OCI-LY3 (cell line): ENCODE results near the gene FCHSD1.

ENCODE experiments used
- H2AFZ ChIP-seq: fragments of 200-600, 300-600 bp; shearing (Covaris generic); 2 replicates; pipeline ENCODE4 v1.6.0; 2014; ENCODE audit warnings: antibody characterized with exemption, low read depth, low read length
- H3K27ac ChIP-seq: fragments of 200-600, 300-600 bp; sonication (generic); 2 replicates; pipeline ENCODE4 v1.5.1; 2014; ENCODE audit warnings: mild to moderate bottlenecking, low read length, moderate library complexity, mixed read lengths
- H3K27me3 ChIP-seq: fragments of 200-600, 300-600 bp; sonication (generic); 2 replicates; pipeline ENCODE4 v1.6.1; 2014; ENCODE audit warnings: low read depth, low read length, mixed read lengths
- H3K36me3 ChIP-seq: fragments of 200-600, 300-600 bp; sonication (generic); replicated peaks from 2 replicates; pipeline ENCODE3; 2014; ENCODE audit warnings: low read depth, low read length, mixed read lengths
- H3K4me1 ChIP-seq: fragments of 300-600, 200-600 bp; sonication (generic); 2 replicates; pipeline ENCODE4 v1.6.1; 2014; ENCODE audit warnings: low read length, mixed read lengths
- H3K4me2 ChIP-seq: fragments of 200-600, 300-600 bp; sonication (generic); 2 replicates; pipeline ENCODE4 v1.6.1; 2014; ENCODE audit warnings: low read length, mixed read lengths
- H3K4me3 ChIP-seq: fragments of 300-600, 200-600 bp; sonication (generic); 2 replicates; pipeline ENCODE4 v1.5.1; 2014; ENCODE audit warnings: antibody characterized with exemption, mild to moderate bottlenecking, low read length, moderate library complexity
- H3K79me2 ChIP-seq: fragments of 300-600, 200-600 bp; shearing (Covaris generic); 2 replicates; pipeline ENCODE4 v1.6.1; 2014; ENCODE audit warnings: mild to moderate bottlenecking, low read length, mixed read lengths
- H3K9ac ChIP-seq: fragments of 300-600, 200-600 bp; shearing (Covaris generic); 2 replicates; pipeline ENCODE4 v1.6.0; 2014; ENCODE audit warnings: mild to moderate bottlenecking, low read length, moderate library complexity
- H3K9me3 ChIP-seq: fragments of 200-600, 300-600 bp; shearing (Covaris generic); 2 replicates; pipeline ENCODE4 v1.6.1; 2014; ENCODE audit warnings: low read length, mixed read lengths; ENCODE audit not compliant: insufficient read depth
- H4K20me1 ChIP-seq: fragments of 200-600, 300-600 bp; sonication (generic); 2 replicates; pipeline ENCODE4 v1.6.1; 2016; ENCODE audit warnings: low read length, mixed read lengths; ENCODE audit not compliant: insufficient read depth
- EZH2phosphoT487 ChIP-seq: fragments of 200-600 bp; shearing (Covaris generic); IDR thresholded peaks from 2 replicates; pipeline ENCODE4 v1.6.1; 2018; ENCODE audit warnings: antibody characterized with exemption, mixed run types, low read depth
- TF ChIP-seq, protein P1 (sequence below): fragments of 200-600, 300-600 bp; sonication (generic); IDR thresholded peaks from 2 replicates; pipeline ENCODE4 v1.5.1; 2014; ENCODE audit warnings: antibody characterized with exemption, low read length, low read depth

FCHSD1 gene

DNA sequence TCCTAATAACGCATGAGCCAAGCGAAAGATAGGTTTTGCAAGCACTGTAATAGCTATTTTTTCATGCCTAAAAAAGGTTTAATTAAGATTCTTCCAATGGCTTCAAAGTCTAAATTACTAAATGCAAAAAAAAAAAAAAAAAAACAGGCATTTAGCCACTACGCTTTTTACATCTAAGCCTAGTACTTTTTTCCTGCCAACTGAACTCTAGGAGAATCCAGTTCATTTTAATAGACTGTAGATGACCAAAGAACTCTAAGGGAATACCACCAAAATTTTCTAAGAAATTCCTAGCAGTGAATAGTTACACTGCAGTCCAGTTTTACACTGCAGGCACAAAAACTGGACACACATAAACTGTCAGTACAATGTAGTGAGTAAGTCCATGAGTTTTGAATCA lies 42.2 kb downstream of the FCHSD1 start:
- no peaks in the 10 kb centered on the region for H3K9me3 ChIP-seq
- H3K36me3 ChIP-seq, result peaks cover 3% of the 10 kb centered on the region
- no peak overlapping the region for H3K9ac ChIP-seq
- H3K27ac ChIP-seq, result no peak overlapping the region
- H3K4me1 ChIP-seq, result peaks cover 26% of the 10 kb centered on the region
- no peak overlapping the region for H2AFZ ChIP-seq
- H3K4me3 ChIP-seq, result no peak overlapping the region
- H4K20me1 ChIP-seq, result peaks cover 6% of the 10 kb centered on the region; the same call in 1 of the 2 replicates
- no peaks in the 10 kb centered on the region for H3K27me3 ChIP-seq
- no peak overlapping the region for H3K4me2 ChIP-seq
- H3K79me2 ChIP-seq, result peaks cover 79% of the 10 kb centered on the region
- TF ChIP-seq, protein P1, sequence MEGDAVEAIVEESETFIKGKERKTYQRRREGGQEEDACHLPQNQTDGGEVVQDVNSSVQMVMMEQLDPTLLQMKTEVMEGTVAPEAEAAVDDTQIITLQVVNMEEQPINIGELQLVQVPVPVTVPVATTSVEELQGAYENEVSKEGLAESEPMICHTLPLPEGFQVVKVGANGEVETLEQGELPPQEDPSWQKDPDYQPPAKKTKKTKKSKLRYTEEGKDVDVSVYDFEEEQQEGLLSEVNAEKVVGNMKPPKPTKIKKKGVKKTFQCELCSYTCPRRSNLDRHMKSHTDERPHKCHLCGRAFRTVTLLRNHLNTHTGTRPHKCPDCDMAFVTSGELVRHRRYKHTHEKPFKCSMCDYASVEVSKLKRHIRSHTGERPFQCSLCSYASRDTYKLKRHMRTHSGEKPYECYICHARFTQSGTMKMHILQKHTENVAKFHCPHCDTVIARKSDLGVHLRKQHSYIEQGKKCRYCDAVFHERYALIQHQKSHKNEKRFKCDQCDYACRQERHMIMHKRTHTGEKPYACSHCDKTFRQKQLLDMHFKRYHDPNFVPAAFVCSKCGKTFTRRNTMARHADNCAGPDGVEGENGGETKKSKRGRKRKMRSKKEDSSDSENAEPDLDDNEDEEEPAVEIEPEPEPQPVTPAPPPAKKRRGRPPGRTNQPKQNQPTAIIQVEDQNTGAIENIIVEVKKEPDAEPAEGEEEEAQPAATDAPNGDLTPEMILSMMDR, result no peak
- no peak for TF ChIP-seq EZH2phosphoT487

DNA sequence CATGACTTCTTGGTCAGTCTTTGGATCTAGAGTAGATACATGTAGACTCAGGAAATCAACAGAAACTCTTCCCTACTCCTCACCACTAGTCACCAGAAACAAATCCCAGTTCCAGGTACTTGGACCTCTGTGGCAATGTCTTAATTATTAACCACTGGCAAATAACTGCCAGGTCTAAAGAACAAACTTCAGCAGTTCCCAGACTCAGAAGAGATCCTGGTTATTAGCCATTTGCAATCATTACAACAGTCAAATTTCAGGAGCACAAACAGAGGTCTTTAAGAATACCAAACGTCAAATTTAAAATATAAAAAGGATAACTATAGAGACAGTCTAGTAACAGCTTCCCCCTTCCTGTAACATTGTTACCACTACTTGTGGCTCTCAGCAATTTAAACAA lies 42.7 kb downstream of the FCHSD1 start:
- peaks cover 3% of the 10 kb centered on the region for H3K36me3 ChIP-seq
- H3K27me3 ChIP-seq, result no peaks in the 10 kb centered on the region
- no peak for TF ChIP-seq EZH2phosphoT487
- TF ChIP-seq, protein P1, result no peak
- no peak overlapping the region for H3K9ac ChIP-seq
- no peak overlapping the region for H3K4me2 ChIP-seq
- H3K4me1 ChIP-seq, result peaks cover 26% of the 10 kb centered on the region
- peaks cover 6% of the 10 kb centered on the region; the same call in 1 of the 2 replicates for H4K20me1 ChIP-seq
- H3K9me3 ChIP-seq, result no peaks in the 10 kb centered on the region
- peaks cover 81% of the 10 kb centered on the region for H3K79me2 ChIP-seq
- H3K4me3 ChIP-seq, result no peak overlapping the region
- H2AFZ ChIP-seq, result no peak overlapping the region
- no peak overlapping the region for H3K27ac ChIP-seq

DNA sequence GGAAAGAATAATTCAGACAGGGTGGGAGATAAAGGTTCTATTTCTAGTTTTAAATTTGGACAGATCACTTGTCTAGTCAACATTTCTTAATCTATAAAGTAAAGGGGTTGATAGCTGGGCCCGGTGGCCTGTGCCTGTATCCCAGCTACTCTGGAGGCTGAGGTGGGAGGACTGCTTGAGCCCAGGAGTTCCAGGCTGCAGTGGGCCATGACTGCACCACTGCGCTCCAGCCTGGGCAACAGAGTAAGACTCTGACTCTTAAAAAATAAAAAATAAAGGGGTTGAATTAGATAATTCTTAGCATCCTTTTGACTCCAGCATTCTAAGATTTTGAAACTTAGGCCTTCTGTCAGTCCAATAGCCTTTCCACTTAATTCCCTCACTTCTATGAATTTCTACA lies 43.2 kb downstream of the FCHSD1 start:
- H3K4me1 ChIP-seq, result peaks cover 26% of the 10 kb centered on the region
- no peak overlapping the region for H3K27ac ChIP-seq

DNA sequence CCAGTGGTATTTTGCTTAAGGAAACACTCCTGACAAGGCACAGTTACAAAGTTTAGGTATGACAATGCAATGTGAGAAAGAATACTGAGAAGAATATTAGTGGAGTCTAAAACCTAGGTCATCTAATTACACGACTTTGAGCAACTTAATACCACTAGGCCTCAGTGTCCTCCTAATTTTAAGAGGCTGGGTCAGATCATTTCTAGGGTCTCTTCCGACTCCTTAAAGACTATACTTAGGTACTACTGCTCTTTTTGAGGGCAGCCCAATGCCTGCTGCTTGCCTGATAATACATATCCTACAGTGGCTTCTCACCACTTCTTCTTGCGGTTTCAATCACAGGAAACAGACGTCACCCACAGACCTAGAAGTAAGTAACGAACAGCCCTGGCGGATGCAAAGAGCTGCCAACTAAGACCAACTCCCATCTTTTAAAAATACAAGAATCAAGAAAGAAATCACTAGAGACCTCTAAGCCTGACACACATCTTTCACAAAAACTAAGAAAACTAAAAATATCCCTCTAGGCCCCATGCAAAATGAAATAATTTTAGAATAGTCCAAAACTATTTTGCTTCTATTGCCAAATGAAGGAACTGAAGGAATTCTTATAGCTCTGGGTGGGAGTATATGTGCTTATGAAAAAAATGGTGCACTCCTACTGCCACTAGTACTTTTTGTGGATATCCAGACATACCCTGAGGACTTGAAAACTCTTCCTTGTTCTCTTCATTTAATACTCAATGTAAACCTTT lies 45.5 kb downstream of the FCHSD1 start:
- H3K4me1 ChIP-seq, result peaks cover 29% of the 10 kb centered on the region
- peak overlapping the region; percentile 51 for H3K4me3 ChIP-seq
- peaks cover 8% of the 10 kb centered on the region; the same call in 1 of the 2 replicates for H4K20me1 ChIP-seq
- H2AFZ ChIP-seq, result no peak overlapping the region
- peak overlapping the region; percentile 78 for H3K27ac ChIP-seq
- no peaks in the 10 kb centered on the region for H3K27me3 ChIP-seq
- no peaks in the 10 kb centered on the region for H3K36me3 ChIP-seq
- peaks cover 80% of the 10 kb centered on the region for H3K79me2 ChIP-seq
- no peak for TF ChIP-seq EZH2phosphoT487
- TF ChIP-seq, protein P1, result no peak
- peak overlapping the region; percentile 74 for H3K4me2 ChIP-seq
- H3K9ac ChIP-seq, result peak overlapping the region; percentile 24; the same call in 1 of the 2 replicates
- H3K9me3 ChIP-seq, result no peaks in the 10 kb centered on the region

More for the DNA sequence above, 43.2 kb downstream of the FCHSD1 start:
- H4K20me1 ChIP-seq, result peaks cover 6% of the 10 kb centered on the region; the same call in 1 of the 2 replicates
- H3K4me2 ChIP-seq, result no peak overlapping the region
- no peaks in the 10 kb centered on the region for H3K27me3 ChIP-seq
- peaks cover 3% of the 10 kb centered on the region for H3K36me3 ChIP-seq
- H2AFZ ChIP-seq, result no peak overlapping the region
- H3K4me3 ChIP-seq, result no peak overlapping the region
- no peak overlapping the region for H3K9ac ChIP-seq
- peaks cover 81% of the 10 kb centered on the region for H3K79me2 ChIP-seq
- TF ChIP-seq EZH2phosphoT487, result no peak
- TF ChIP-seq, protein P1, result no peak
- no peaks in the 10 kb centered on the region for H3K9me3 ChIP-seq
